CD1c-positive myeloid dendritic cell (primary cell): ENCODE results near the gene ATXN1.

ENCODE experiments used
- DNase-seq: peaks from one replicate; pipeline ENCODE4 v3.0.0-alpha.2; 2016; ENCODE audit errors: extremely low spot score

ATXN1 gene

DNA sequence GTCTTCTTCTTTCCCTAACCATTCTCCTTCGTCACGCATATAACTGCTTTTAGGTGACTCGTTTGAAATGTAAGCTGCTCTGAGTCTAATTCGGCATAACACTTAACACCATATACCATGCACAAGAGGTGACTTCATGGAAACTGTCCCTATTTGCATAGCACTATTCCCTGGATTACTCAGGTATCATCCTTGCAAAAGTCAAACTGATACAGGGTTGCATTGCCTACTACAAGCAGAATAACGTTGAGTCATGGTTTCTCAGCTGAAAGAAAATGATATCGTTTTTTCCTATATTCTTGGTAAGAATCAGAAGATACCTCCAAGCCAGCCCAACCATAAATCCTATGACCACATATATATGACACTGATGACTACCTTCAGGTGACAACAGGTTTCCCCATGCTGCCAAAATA is 227.5 kb downstream of the ATXN1 start:
- no peak for DNase-seq

DNA sequence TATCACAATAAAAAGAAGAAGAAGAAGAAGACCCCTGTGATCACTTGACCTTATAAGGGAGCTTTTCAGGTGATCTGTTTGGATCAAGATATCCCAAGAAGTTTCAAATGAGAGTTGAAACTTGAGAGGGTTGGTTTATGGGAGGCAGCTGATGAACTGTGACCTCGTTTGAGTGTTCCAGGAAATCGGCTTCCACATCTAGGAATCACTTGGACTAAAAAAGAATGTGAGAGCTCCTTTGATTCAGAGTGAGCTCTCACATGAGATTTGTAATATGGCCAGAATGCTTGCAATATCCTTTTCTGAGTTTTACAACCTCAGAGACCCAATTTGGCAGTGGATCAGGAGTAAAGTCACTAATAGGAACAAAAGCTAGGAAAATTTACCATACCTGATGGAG is 228.1 kb downstream of the ATXN1 start:
- DNase-seq = no peak

- no peak for DNase-seq
These were observed 233.6 kb downstream of the ATXN1 start for GRCh38 chr6:16527691-16528090.

DNA sequence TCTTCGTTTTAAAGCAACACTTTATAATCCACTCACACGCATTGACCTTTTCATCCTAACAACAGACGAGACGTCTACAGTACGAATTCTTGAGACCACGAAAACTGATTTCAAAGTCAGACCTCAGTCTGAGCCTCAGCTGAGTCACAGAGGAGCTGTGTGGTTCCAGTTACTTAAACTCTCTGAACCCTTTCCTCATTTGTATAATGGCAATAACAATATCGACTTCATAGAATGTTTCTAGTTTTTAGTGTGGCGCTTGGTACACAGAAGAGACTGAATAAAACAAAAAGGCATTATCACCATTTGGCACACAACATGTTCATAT is 236.9 kb downstream of the ATXN1 start:
- no peak for DNase-seq

DNA sequence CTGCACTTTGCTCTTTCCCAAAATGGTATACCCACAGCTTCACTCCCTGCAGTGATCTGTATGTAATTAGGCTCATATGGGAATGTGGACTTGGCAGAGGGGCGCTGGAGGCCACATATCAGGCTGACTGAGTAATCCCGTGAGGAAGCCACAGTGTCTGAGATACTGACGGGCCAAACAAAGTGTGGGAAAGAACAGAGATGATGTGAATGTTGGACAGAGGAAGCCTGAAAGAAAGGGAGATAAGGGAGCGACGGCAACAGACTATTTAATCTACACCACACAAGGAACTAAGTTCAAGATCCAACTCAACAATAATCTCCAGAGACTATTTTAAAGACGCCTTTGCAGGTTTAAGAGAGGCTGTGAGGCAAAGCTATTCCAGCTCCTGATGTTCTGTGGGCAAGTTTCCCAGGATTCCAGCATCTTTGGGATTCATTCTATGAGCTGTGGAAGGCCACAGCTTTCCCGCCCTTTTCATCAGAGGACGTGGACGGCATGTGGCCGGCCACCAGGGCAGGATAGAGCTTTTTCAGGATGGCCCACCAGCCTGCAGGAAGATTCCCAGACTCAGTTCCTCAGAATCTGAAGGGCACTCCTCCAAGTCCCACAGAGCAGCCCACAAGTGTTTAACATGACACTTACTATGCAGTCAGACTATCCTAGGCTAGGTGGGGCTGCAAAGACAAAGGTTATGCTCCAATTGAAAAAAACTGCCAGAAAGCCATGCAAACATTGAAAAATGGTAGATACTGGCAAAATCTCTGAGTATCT is 237.5 kb downstream of the ATXN1 start:
- no peak for DNase-seq

DNA sequence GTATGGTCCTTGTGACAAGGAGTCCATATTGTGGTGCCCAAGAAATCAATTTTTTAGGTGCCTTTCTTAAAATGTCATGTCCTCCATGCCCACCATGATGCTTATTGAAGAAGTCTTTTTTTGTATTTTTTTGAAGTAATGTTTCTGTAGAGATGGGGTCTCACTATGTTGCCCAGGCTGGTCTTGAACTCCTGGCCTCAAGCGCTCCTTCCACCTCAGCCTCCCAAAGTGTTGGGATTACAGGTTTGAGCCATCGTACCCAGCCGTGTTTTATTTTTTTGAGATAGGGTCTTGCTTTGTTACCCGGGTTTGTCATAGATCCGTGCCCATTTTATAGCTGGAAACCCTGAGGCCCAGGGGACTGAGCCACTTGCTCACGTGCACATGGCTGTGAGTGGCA is 238.3 kb downstream of the ATXN1 start:
- DNase-seq = no peak

GRCh38 chr6:16521528-16521927 is 239.7 kb downstream of the ATXN1 start:
- DNase-seq = no peak

GRCh38 chr6:16519265-16520242 is 241.7 kb downstream of the ATXN1 start:
- no peak for DNase-seq

GRCh38 chr6:16518265-16518664 is 243.0 kb downstream of the ATXN1 start:
- no peak for DNase-seq

DNA sequence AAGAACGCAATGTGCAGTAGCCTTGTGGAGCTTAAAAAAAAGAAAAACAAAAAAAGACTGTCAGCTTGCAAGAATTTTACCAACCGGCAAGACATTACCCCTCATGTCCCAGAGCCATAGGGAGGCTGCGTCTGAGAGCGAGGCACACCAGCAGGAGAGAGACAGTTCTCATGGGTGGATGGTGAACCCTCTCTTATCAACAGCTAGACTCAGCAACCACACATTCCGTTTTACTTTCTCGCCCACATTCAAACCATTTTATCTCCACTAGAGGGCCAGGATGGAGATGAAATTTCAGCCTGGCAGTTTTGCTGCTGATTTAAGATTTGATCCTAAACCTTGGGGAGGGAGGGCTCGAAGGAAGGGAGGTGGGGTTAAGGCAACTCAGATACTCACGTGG is 247.0 kb downstream of the ATXN1 start:
- peak; percentile 43 for DNase-seq

DNA sequence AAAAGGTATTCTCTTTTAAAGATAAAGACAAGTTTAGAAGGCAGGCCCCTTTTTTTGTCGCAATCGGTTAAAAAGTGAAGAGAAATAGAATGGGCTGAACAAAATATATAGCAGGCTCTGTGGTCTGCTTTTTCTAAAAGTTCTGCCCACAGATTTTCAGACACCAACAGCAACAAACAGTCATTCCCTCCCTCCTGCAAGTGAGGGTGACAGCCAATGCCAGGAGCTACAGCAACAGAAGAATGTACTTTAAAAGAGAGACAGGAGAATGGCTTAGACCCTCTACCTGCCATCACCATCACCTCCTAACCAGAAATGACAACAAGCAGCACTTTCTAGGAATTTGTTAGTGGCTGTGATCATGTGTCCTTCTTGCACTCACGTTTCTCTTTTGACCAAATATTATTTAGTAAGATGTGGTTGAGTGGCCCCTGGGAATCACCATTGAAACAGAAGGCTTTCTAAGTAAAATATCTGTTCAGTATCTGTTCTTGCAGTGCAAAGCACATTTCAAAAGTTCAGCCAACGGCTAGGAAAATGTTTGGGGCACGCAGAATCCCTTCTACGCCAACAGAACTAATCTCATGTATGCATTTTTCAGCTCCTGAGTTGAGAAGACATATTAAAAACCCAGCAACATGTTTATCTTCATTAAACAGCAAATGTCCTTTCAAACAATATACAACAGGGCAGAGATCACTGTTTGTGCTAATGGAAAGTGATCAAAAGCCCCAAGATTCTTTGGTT is 248.5 kb downstream of the ATXN1 start:
- no peak for DNase-seq

GRCh38 chr6:16511723-16512489 is 249.4 kb downstream of the ATXN1 start:
- DNase-seq = peak; percentile 17

DNA sequence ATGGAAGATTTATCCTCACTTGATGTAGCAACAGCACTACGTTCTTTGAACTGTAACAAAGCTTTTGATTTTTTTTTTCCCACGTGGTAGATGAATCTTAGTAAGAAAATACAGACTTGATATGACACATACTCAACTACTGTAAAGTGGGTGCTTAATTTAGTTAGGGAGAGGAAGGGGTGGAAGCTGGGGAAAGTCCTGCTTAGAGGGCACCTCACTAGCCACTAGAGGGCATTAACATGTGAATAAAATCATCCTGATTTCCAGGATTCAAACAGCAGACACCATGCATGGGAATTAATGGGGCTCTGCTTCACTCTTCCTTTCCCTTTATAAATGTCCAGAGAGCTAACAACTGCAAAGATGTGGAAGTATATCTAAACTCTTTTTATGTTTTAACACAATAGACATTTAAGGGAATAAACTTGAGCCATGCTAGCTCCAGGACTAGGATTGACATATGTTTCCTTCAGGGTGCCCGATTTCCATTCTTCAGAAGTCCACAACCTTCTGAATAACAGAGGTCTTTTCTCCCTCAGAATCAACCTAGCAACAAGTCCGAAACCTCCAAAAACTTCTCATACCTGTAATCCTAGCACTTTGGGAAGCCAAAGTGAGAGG is 250.1 kb downstream of the ATXN1 start:
- peak; percentile 31 for DNase-seq

GRCh38 chr6:16510245-16510644 is 251.0 kb downstream of the ATXN1 start:
- DNase-seq = no peak

DNA sequence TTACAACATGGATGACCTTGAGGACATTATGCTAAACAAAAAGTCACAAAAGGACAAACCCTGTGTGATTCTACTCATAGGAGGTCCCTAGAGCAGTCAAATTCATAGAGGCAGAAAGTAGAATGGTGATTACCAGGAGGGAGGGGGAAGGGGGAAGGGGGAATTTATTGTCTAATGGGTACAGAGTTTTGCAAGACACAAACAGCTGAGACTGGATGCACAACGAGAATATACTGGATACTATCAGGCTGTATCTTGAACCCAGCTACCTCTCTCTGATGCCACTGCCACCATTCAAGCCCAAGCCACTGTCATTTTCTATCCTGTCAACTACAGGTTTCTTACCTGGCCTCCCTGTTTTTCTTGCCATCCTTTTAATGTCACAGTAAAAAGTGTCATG is 252.3 kb downstream of the ATXN1 start:
- no peak for DNase-seq

- peak; percentile 29 for DNase-seq
These were observed 255.4 kb downstream of the ATXN1 start for GRCh38 chr6:16505711-16506357.

DNA sequence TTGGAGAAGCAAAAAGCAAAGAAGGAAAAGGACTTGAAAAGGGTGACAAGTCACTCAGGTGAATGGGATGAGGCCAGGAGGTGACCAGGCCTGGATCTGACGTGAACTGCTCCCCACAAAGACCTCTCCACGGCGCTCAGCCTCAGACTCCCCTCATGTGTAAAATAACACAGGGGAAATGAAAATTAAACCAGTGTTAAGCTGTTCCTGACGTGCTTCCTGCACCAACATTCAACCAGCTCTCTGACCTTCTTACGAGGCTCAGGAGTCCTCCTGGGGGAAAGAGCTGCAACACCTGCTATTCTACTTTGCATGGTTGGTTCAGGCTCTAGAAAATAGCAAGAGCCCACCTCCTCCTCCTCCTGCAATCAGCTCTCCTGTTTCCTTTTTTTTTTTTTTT is 256.7 kb downstream of the ATXN1 start:
- no peak for DNase-seq

DNA sequence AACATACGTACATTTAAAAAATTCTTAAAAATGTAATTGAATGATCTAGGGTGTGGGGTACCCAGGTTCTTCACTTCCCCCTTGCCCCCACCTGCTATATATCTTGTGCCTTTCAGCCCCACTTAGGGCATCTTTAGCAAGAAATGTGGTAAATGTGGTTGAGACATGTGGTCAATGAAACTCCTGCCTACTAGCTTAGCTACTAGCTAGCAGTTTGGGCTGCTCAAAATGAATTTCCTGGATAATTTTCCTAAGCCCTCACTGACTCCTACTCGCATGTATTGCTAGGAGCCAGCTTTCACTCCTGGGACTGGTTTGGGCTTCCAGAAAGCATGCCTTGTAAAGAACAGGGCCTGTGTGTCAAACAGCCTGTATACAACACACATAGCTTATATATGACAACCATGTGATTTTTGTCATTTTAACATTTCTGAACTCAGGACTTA is 257.3 kb downstream of the ATXN1 start:
- DNase-seq = no peak

DNA sequence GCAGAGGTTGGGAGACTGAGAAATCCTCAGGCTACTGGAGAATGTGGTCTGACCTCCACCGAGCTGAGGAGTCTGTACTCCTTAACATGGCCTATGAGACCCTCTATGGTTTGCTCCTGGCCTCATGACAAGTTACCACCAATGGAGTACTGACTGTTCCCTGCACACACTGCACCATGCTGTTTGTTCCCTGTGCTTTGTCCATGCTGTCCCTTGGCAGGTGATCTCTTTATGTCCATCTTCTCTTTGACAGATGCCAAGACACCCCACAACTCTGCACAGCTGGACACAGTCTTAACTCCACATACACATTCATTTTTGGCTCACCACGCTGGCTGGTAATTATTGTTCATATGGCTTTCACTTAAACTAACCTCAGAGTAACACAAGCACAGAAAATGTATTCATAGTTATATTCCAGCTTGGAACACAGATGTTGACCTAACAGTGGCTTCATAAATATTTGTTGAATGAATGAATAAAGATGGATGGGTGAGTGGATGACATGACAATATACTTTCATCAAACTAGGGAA is 258.0 kb downstream of the ATXN1 start:
- no peak for DNase-seq

- no peak for DNase-seq
These were observed 262.3 kb downstream of the ATXN1 start for GRCh38 chr6:16498957-16499356.
